Activated effector memory CD4-positive, alpha-beta T cell treated with anti-CD3 and anti-CD28 coated beads, Interleukin-2, amount 50 U/mL, for 16 hours (primary cell): ENCODE data around the gene ESYT1.

Experiments
- DNase-seq: peaks from one replicate; pipeline ENCODE4 v3.0.0-alpha.2; 2020

ESYT1 gene

DNA sequence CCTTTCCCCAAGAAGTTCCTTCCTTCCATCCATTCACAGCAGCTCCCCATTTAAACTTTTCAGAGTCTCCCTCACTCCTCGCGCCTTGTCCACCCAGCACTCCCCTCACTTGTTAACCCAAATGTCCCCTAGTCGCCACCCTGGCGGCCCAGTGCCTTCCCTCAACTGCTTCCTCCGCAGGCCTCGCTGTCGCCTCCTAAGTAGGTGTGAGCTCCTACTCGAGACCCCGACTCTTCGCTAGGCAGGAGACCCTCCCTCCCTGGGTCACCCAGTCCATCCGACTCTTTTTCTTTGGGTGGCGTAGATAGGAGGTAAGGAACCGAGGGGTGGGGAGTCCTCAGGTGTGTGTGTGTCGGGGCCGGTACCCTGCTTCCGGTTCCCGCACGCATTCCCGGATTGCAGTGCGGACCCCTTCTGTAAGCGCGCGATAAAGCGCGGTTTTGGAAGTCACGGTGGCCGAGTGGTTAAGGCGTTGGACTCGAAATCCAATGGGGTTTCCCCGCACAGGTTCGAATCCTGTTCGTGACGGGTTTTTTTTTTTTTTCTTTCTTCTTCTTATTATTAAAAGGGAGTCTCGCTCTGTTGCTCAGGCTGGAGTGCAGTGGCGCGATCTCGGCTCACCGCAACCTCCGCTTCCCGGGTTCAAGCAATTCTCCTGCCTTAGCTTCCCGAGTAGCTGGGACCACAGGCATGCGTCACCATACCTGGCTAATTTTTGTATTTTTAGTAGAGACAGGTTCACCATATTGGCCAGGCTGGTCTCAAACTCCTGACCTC is 62.0 kb downstream of the ESYT1 start:
- peak; percentile 92 for DNase-seq

GRCh38 chr12:56190695-56191155 is 62.7 kb downstream of the ESYT1 start:
- no peak for DNase-seq

GRCh38 chr12:56192582-56192981 is 64.5 kb downstream of the ESYT1 start:
- no peak for DNase-seq

GRCh38 chr12:56193025-56193578 is 65.0 kb downstream of the ESYT1 start:
- DNase-seq = peak; percentile 83
